Mucosa of stomach (tissue), 1 donor: ENCODE measurements around the gene CD8B2.
"Not testable (repeated sequence)": the region's sequence is repeated elsewhere in the genome, so short reads cannot be mapped to it uniquely, and the experiment has no call there.

Experiments
- H3K27me3 ChIP-seq: one replicate; pipeline ENCODE4 v1.7.0; 2013; ENCODE audit warnings: mild to moderate bottlenecking, low read length; ENCODE audit not compliant: control insufficient read depth, insufficient read depth
- H3K36me3 ChIP-seq: one replicate; pipeline ENCODE4 v1.7.0; 2013; ENCODE audit warnings: low read length; ENCODE audit not compliant: control insufficient read depth, insufficient read depth
- H3K4me1 ChIP-seq: one replicate; pipeline ENCODE4 v1.7.0; 2013; ENCODE audit warnings: mild to moderate bottlenecking, low read length; ENCODE audit not compliant: control insufficient read depth, insufficient read depth
- H3K4me3 ChIP-seq: one replicate; pipeline ENCODE4 v1.7.0; 2013; ENCODE audit warnings: low read length
- H3K9ac ChIP-seq: one replicate; pipeline ENCODE4 v1.7.0; 2013; ENCODE audit warnings: mild to moderate bottlenecking, low read length, moderate library complexity
- H3K9me3 ChIP-seq: one replicate; pipeline ENCODE4 v1.7.0; 2013; ENCODE audit warnings: mild to moderate bottlenecking, low read length, moderate library complexity; ENCODE audit not compliant: control insufficient read depth
- donor health status: Pancreatic carcinoma.

The CD8B2 gene

GRCh38 chr2:106486551-106487385 lies at the start of gene CD8B2:
Gene CD8B2 (plus strand): TSS chr2:106487364. CDS start chr2:106487427, 63 bp downstream.
- not testable (repeated sequence) for H3K9me3 ChIP-seq, H3K27me3 ChIP-seq, H3K4me3 ChIP-seq, H3K36me3 ChIP-seq, H3K4me1 ChIP-seq, H3K9ac ChIP-seq

- not testable (repeated sequence) for H3K9me3 ChIP-seq, H3K9ac ChIP-seq, H3K36me3 ChIP-seq, H3K27me3 ChIP-seq, H3K4me3 ChIP-seq, H3K4me1 ChIP-seq
These were observed 25.3 kb upstream of the CD8B2 start for GRCh38 chr2:106461882-106462281.

- not testable (repeated sequence) for H3K4me1 ChIP-seq, H3K27me3 ChIP-seq, H3K4me3 ChIP-seq, H3K9me3 ChIP-seq, H3K9ac ChIP-seq, H3K36me3 ChIP-seq
These were observed 19.6 kb upstream of the CD8B2 start for GRCh38 chr2:106467516-106467915.

GRCh38 chr2:106468107-106468506 lies 19.1 kb upstream of the CD8B2 start, which contains the start of gene RGPD3:
Gene RGPD3 (minus strand): TSS chr2:106468413. CDS start chr2:106468288, 125 bp downstream.
- H3K9ac ChIP-seq = not testable (repeated sequence)

GRCh38 chr2:106470658-106471057 lies 16.5 kb upstream of the CD8B2 start:
- H3K9me3 ChIP-seq, H3K27me3 ChIP-seq, H3K36me3 ChIP-seq, H3K4me1 ChIP-seq, H3K4me3 ChIP-seq, H3K9ac ChIP-seq: not testable (repeated sequence)

More at GRCh38 chr2:106468107-106468506, 19.1 kb upstream of the CD8B2 start, which contains the start of gene RGPD3:
- H3K27me3 ChIP-seq, H3K9me3 ChIP-seq, H3K4me1 ChIP-seq, H3K4me3 ChIP-seq, H3K36me3 ChIP-seq: not testable (repeated sequence)

GRCh38 chr2:106477647-106478046 lies 9.5 kb upstream of the CD8B2 start:
- not testable (repeated sequence) for H3K27me3 ChIP-seq, H3K4me1 ChIP-seq, H3K36me3 ChIP-seq, H3K4me3 ChIP-seq, H3K9ac ChIP-seq, H3K9me3 ChIP-seq

GRCh38 chr2:106479563-106479962 lies 7.6 kb upstream of the CD8B2 start:
- not testable (repeated sequence) for H3K27me3 ChIP-seq, H3K4me1 ChIP-seq, H3K4me3 ChIP-seq, H3K9me3 ChIP-seq, H3K9ac ChIP-seq, H3K36me3 ChIP-seq

- H3K9ac ChIP-seq, H3K27me3 ChIP-seq, H3K9me3 ChIP-seq, H3K36me3 ChIP-seq, H3K4me1 ChIP-seq, H3K4me3 ChIP-seq: not testable (repeated sequence)
These were observed 425 bp downstream of the CD8B2 start for GRCh38 chr2:106487386-106488191.

- not testable (repeated sequence) for H3K9me3 ChIP-seq, H3K36me3 ChIP-seq, H3K27me3 ChIP-seq, H3K4me3 ChIP-seq, H3K4me1 ChIP-seq, H3K9ac ChIP-seq
These were observed 2.5 kb downstream of the CD8B2 start for GRCh38 chr2:106489701-106490100.

- not testable (repeated sequence) for H3K4me1 ChIP-seq, H3K9ac ChIP-seq, H3K27me3 ChIP-seq, H3K4me3 ChIP-seq, H3K9me3 ChIP-seq, H3K36me3 ChIP-seq
These were observed 5.2 kb downstream of the CD8B2 start for GRCh38 chr2:106492399-106492798.

- not testable (repeated sequence) for H3K27me3 ChIP-seq, H3K36me3 ChIP-seq, H3K9me3 ChIP-seq, H3K9ac ChIP-seq, H3K4me1 ChIP-seq, H3K4me3 ChIP-seq
These were observed 5.7 kb downstream of the CD8B2 start for GRCh38 chr2:106492913-106493312.

- not testable (repeated sequence) for H3K4me3 ChIP-seq, H3K9me3 ChIP-seq, H3K4me1 ChIP-seq, H3K27me3 ChIP-seq, H3K9ac ChIP-seq, H3K36me3 ChIP-seq
These were observed 11.4 kb downstream of the CD8B2 start for GRCh38 chr2:106498549-106498948.
